Measurements from ENCODE around the gene TJP1. TPM values are rescaled to one million over a fixed set of nuclear protein-coding genes. Genes with fewer than 3 reads are reported as not detected.

The TJP1 gene
- 100 to 1,000 TPM; 131 to 145 TPM for total RNA-seq
- polyA plus RNA-seq (2013, experiment 1 of 2) = 65.2 TPM
- polyA plus RNA-seq (2013, experiment 2 of 2) = 63.9 TPM
- long read RNA-seq, experiment 1, full-length matches to known transcripts = 2 of 18 reads
- long read RNA-seq, experiment 1, partial matches to known transcripts = 9 of 18 reads
- long read RNA-seq, experiment 1, other reads (novel, unspliced or antisense) = 7 of 18 reads
- long read RNA-seq, experiment 2, full-length matches to known transcripts = 46 of 143 reads
- long read RNA-seq, experiment 2, partial matches to known transcripts = 46 of 143 reads
- long read RNA-seq, experiment 2, other reads (novel, unspliced or antisense) = 51 of 143 reads
- long read RNA-seq, experiment 3, full-length matches to known transcripts = 4 of 23 reads
- long read RNA-seq, experiment 3, partial matches to known transcripts = 11 of 23 reads
- long read RNA-seq, experiment 3, other reads (novel, unspliced or antisense) = 8 of 23 reads
- long read RNA-seq, experiment 4, partial matches to known transcripts = 3 of 13 reads
- long read RNA-seq, experiment 4, other reads (novel, unspliced or antisense) = 10 of 13 reads

DNA sequence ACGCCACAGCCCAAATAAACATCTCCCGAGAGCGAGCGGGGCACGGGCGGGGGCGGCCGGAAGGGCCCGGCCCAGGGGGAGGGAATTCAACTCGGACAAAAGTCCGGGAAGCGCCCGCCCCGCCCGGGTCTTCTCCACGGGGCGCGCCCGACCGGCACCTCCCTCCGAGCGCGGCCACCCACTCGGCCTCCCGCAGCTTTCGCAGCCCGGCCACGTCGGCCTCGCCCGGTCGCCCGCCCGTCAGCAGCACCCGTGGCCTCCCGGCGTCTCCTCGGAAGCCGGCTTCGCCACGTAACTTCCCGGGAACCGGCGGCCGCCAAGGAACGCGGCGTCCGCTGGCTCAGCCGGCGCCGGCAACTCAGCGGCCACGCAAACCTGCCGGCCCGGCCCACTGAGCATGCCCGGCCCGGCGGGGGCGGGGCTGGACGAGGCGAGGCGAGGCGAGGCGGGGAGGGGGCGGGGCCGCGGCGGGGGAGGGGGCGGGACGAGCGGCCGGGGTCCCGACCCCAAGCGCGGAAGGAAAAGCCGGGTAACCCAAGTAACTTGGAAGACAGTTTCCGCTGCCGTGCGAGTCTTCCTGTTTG lies at the start of gene TJP1:
Gene TJP1, minus strand, starts transcription at position 369 of the 584 bp plus-strand sequence. CDS start 440 bp downstream, outside the sequence.
- DNase-seq = peak; percentile 94
- peak within 1 kb of the TSS; percentile 96 for H3K27ac Mint-ChIP-seq
- peak within 1 kb of the TSS; percentile 82 for H3K4me3 Mint-ChIP-seq
- peaks cover 10% of the 10 kb centered on the region for H3K27me3 Mint-ChIP-seq (ENCODE audit: insufficient read depth)
- no peaks in the 10 kb centered on the region for H3K36me3 ChIP-seq (ENCODE audit: control insufficient read depth, insufficient read depth, low read length)
- H3K4me1 Mint-ChIP-seq = peaks cover 21% of the 10 kb centered on the region
- TF ChIP-seq, protein P1, sequence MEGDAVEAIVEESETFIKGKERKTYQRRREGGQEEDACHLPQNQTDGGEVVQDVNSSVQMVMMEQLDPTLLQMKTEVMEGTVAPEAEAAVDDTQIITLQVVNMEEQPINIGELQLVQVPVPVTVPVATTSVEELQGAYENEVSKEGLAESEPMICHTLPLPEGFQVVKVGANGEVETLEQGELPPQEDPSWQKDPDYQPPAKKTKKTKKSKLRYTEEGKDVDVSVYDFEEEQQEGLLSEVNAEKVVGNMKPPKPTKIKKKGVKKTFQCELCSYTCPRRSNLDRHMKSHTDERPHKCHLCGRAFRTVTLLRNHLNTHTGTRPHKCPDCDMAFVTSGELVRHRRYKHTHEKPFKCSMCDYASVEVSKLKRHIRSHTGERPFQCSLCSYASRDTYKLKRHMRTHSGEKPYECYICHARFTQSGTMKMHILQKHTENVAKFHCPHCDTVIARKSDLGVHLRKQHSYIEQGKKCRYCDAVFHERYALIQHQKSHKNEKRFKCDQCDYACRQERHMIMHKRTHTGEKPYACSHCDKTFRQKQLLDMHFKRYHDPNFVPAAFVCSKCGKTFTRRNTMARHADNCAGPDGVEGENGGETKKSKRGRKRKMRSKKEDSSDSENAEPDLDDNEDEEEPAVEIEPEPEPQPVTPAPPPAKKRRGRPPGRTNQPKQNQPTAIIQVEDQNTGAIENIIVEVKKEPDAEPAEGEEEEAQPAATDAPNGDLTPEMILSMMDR (conservative IDR thresholded peaks at IDR 0.05) = no peak
- H3K36me3 Mint-ChIP-seq (ENCODE audit: low read depth) = peaks cover 11% of the 10 kb centered on the region
- peak within 1 kb of the TSS; percentile 96 for H3K9ac ChIP-seq (ENCODE audit: extremely low read depth, low read length, poor library complexity, severe bottlenecking)
- peaks cover under 1% of the 10 kb centered on the region for H3K4me1 ChIP-seq (ENCODE audit: control insufficient read depth, insufficient read depth, low read length)
- peak within 1 kb of the TSS; percentile 96 for H3K4me3 ChIP-seq (ENCODE audit: low read length)
- H3K9me3 Mint-ChIP-seq = peaks cover 3% of the 10 kb centered on the region
- H3K27ac ChIP-seq (ENCODE audit: low read depth, low read length) = peak within 1 kb of the TSS; percentile 93
- H3K9me3 ChIP-seq (ENCODE audit: control insufficient read depth, low read length) = no peaks in the 10 kb centered on the region
- H3K27me3 ChIP-seq (ENCODE audit: control insufficient read depth, insufficient read depth, low read length, poor library complexity, severe bottlenecking) = no peaks in the 10 kb centered on the region
- 0% methylated on average over 21 to 80 of the region's 80 CpGs for WGBS, 2 experiments (ENCODE audit: insufficient coverage in 1 of 2, insufficient read length in 1 of 2)

DNA sequence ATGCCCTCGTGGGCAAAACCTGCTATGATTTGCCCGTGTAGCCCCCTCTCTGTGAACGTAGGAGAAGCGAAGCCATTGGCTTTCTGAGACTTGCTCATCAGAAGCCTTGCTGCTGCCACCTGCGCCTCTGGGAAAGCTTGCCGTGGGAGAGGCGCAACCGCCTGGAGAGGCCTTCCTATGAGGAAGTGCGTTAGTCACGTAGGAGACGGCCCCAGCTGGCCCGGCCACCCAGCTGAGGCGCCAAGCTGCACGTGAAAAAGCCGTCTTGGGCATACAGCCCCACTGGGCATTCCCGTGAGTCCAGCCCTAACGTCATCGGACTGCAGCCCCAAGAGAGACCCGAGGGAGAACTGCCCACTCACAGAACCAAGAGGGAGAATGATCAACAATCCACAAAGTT lies 49.1 kb upstream of the TJP1 start:
- TF ChIP-seq, protein P1 (conservative IDR thresholded peaks at IDR 0.05) = no peak
- H3K4me1 ChIP-seq (ENCODE audit: control insufficient read depth, insufficient read depth, low read length) = peaks cover 7% of the 10 kb centered on the region
- H3K9me3 ChIP-seq (ENCODE audit: control insufficient read depth, low read length) = no peaks in the 10 kb centered on the region
- H3K36me3 ChIP-seq (ENCODE audit: control insufficient read depth, insufficient read depth, low read length) = no peaks in the 10 kb centered on the region
- Mint-ChIP-seq H3K36me3 (ENCODE audit: low read depth) (no peaks in the 10 kb centered on the region), H3K27ac (no peak overlapping the region), H3K4me3 (no peak overlapping the region), H3K9me3 (no peaks in the 10 kb centered on the region), H3K27me3 (ENCODE audit: insufficient read depth) (no peaks in the 10 kb centered on the region), H3K4me1 (peaks cover 18% of the 10 kb centered on the region)
- DNase-seq = no peak
- H3K4me3 ChIP-seq (ENCODE audit: low read length) = no peak overlapping the region
- WGBS, 2 experiments (ENCODE audit: insufficient coverage in 1 of 2, insufficient read length in 1 of 2) = 94 to 97% methylated on average over 16 to 19 of the region's 19 CpGs
- no peak overlapping the region for H3K9ac ChIP-seq (ENCODE audit: extremely low read depth, low read length, poor library complexity, severe bottlenecking)
- no peaks in the 10 kb centered on the region for H3K27me3 ChIP-seq (ENCODE audit: control insufficient read depth, insufficient read depth, low read length, poor library complexity, severe bottlenecking)
- peak overlapping the region; percentile 55 for H3K27ac ChIP-seq (ENCODE audit: low read depth, low read length)

DNA sequence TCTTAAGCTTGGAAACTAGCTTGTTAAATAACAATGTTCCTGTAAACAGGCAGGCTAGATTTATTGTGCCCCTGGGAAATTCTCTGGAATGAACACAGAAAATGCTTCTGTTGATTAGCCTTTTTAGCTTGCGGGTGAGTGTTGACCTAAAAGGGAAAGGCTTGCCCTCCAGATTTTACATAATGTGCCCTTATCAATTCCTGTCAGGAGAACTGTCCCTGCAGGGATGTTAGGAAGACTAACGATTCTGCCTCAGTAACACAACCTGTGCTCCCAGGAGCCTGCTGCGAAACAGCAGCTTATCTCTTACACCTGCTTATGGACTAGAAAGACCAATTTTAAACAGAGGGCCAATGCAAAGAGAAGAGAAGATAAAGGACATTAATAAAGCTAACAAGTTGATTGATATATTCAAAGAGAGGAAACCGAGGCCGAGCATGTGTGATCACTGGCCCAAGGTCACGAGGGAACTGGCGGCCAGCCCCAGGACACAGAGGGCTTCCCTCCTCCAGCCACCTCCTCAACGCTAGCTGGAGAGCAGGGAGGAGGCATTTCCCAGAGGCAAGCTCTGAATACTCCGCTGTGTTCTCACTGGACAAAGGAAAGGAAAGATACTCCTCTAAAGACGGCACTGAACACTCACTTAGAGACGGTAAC lies 48.4 kb upstream of the TJP1 start:
- 64 to 67% methylated on average over 2 to 11 of the region's 11 CpGs for WGBS, 2 experiments (ENCODE audit: insufficient coverage in 1 of 2, insufficient read length in 1 of 2)
- Histone ChIP-seq H3K9me3 (ENCODE audit: control insufficient read depth, low read length) (no peaks in the 10 kb centered on the region), H3K27ac (ENCODE audit: low read depth, low read length) (peak overlapping the region; percentile 55), H3K9ac (ENCODE audit: extremely low read depth, low read length, poor library complexity, severe bottlenecking) (no peak overlapping the region), H3K4me1 (ENCODE audit: control insufficient read depth, insufficient read depth, low read length) (peaks cover 7% of the 10 kb centered on the region), H3K4me3 (ENCODE audit: low read length) (no peak overlapping the region), H3K36me3 (ENCODE audit: control insufficient read depth, insufficient read depth, low read length) (no peaks in the 10 kb centered on the region), H3K27me3 (ENCODE audit: control insufficient read depth, insufficient read depth, low read length, poor library complexity, severe bottlenecking) (no peaks in the 10 kb centered on the region)
- Mint-ChIP-seq H3K4me1 (peaks cover 20% of the 10 kb centered on the region), H3K9me3 (no peaks in the 10 kb centered on the region), H3K27ac (no peak overlapping the region), H3K4me3 (no peak overlapping the region), H3K36me3 (ENCODE audit: low read depth) (no peaks in the 10 kb centered on the region), H3K27me3 (ENCODE audit: insufficient read depth) (no peaks in the 10 kb centered on the region)
- DNase-seq = peak; percentile 59
- TF ChIP-seq, protein P1 (conservative IDR thresholded peaks at IDR 0.05) = no peak
